ENCODE data around the gene HNRNPLL. TPM values are rescaled to one million over a fixed set of nuclear protein-coding genes. Genes with fewer than 3 reads are reported as not detected.
"Not testable (repeated sequence)": the region's sequence is repeated elsewhere in the genome, so short reads cannot be mapped to it uniquely, and the experiment has no call there.

Gene HNRNPLL
- total RNA-seq, 1 donor from 2014 or later: 51.9 TPM

DNA sequence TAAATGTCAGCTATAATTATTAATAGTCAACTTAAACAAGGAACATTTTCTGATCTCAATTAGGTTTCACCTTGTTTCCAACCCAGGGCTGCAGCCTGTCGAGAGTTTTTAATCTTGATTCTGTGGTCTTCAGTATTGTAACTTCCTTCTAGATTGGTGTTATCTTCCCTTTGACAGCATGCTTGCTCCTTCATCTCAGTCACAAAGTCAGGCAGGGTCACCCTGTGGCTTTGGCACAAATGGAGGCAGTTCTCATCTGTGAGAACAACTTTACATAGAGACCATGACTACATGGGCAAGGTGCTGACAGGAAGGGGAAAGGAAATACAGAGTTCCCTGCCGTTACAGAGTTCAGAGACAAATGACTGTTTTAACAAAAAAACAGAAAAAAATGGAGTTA lies 50.5 kb downstream of the HNRNPLL start:
- no peak for DNase-seq (ENCODE audit: low spot score)

- no peak for DNase-seq (ENCODE audit: low spot score)
Measured at GRCh38 chr2:38551746-38552145, 51.0 kb downstream of the HNRNPLL start.

DNA sequence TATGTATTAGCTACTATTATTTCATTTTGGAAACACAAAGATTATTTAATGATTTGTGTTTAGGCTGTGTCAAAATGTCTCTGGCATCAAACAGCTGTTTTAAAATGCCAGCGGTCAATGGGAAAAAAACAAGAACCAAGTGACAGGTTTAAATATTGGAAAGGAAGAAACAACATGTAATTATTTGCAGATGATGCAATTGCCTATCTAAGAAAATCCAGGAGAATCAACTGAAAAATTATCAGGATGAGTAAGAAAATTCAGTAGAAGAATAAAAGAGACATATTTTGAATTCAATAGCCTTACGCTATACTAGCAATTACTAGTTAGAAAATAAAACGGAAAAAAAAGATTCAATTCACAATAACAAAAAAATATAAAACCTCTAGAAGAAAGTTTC lies 51.6 kb downstream of the HNRNPLL start:
- no peak for DNase-seq (ENCODE audit: low spot score)

GRCh38 chr2:38549851-38550250 lies 52.9 kb downstream of the HNRNPLL start:
- DNase-seq (ENCODE audit: low spot score): no peak

- no peak for DNase-seq (ENCODE audit: low spot score)
Measured at GRCh38 chr2:38549071-38549704, 53.5 kb downstream of the HNRNPLL start.

- DNase-seq (ENCODE audit: low spot score): no peak
Measured at GRCh38 chr2:38547791-38548190, 54.9 kb downstream of the HNRNPLL start.

DNA sequence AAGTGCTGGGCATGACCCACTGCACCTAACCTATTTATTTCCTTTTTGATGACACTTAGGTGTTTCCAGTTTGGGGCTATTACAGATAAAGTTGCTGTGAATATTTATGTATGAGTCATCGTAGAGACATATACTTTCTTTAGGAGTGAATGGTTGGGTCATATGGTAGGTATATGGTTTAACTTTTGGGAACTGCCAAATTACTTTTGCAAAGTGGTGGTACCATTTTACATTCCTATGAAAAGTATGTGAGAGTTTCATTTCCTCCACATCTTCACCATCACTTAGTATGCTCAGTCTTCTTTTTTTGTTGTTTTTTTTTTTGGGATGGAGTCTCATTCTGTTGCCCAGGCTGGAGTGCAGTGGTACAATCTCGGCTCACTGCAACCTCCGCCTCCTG lies 56.1 kb downstream of the HNRNPLL start:
- no peak for DNase-seq (ENCODE audit: low spot score)

GRCh38 chr2:38546064-38546463 lies 56.7 kb downstream of the HNRNPLL start:
- no peak for DNase-seq (ENCODE audit: low spot score)

DNA sequence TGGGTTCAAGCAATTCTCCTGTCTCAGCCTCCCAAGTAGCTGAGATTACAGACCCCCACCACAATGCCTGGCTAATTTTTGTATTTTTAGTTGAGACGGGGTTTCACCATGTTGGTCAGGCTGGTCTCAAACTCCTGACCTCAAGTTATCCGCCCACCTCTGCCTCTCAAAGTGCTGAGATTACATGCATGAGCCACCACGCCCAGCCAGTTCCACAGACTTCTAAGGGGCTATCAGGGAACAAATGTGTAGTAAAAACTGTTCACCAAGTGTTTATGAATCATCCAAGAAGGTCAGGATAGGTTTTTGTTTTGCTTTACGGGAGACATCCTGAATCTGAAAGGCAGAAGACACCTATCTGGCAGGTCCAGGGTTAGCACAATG lies 60.5 kb downstream of the HNRNPLL start:
- not testable (repeated sequence) for DNase-seq (ENCODE audit: low spot score)

DNA sequence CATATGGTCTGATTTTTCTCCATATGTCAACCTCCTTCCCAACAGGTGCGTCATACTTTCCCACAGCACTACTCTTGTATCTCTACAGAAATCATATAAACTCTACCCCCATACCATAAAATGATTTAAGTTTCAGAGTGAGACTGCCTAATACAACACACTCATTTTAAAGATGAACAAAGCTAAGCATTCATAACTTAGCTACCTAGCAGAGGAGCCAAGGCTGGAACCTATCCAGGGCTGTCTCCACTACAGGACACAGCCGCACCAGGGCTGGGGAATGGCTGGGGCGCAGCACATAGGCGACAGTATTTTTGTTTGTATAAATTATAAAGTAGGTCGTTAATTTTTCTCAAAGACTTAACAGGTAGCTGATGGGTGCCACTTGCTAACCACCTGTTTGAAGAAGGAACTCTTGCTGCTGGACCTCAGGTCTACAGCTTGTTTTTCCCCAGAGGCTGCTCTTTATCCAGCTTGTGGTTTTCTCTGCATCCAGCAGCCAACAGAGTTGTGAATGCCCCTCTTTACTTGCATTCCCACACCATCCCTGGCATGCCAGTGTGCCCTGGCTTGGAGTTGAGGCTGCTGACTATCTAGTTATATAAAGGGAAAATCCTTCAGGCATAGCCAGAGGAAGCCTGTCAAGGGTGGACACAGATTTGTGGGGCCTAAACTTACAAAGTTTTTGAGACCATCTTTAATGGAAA lies 62.0 kb downstream of the HNRNPLL start:
- DNase-seq (ENCODE audit: low spot score): no peak

- no peak for DNase-seq (ENCODE audit: low spot score)
Measured at GRCh38 chr2:38539086-38539485, 63.6 kb downstream of the HNRNPLL start.

GRCh38 chr2:38537937-38538525 lies 64.7 kb downstream of the HNRNPLL start:
- no peak for DNase-seq (ENCODE audit: low spot score)

GRCh38 chr2:38537296-38537695 lies 65.4 kb downstream of the HNRNPLL start:
- DNase-seq (ENCODE audit: low spot score): not testable (repeated sequence)

DNA sequence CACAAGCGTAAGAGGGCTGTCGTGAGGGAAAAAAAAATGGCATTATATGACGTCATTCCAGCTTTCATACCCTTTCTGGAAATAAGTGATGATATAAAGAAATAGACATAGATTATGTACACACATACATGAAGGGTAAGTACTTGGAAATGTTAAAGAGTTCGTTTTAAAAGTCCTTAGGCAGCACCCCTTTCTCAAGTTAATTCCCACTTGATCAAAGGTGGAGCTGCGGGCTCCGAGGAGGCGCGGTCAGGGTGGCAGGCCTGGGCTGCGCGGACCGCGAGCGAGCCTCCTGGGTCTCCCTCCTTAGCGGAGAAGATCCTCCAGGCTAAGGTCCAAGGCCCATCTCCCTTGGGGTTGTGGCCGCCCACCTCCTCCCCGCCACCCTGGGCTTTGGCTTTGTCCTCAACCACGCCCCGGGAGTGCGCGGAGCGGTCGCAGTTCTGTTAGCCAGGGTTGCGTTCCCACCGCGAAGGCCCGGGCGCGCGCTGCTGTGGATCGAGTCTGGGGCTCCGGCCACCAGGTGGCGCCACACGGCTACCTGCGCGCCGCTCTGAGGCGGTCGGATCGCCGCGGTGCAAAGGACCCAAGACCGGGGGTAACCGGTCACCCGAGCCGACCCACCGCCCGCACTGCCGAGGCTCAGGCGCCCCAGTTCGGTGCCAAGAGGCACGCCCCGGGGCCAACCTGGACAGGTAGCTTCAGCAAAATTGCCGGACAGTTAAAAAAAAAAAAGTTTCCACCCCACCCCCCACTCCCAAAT lies 66.8 kb downstream of the HNRNPLL start:
- peak; percentile 80 for DNase-seq (ENCODE audit: low spot score)

- DNase-seq (ENCODE audit: low spot score): no peak
Measured at GRCh38 chr2:38535404-38535743, 67.4 kb downstream of the HNRNPLL start.

GRCh38 chr2:38534746-38535403 lies 67.9 kb downstream of the HNRNPLL start:
- no peak for DNase-seq (ENCODE audit: low spot score)

- DNase-seq (ENCODE audit: low spot score): no peak
Measured at GRCh38 chr2:38533757-38534545, 68.8 kb downstream of the HNRNPLL start.

- DNase-seq (ENCODE audit: low spot score): no peak
Measured at GRCh38 chr2:38533180-38533579, 69.5 kb downstream of the HNRNPLL start.

- no peak for DNase-seq (ENCODE audit: low spot score)
Measured at GRCh38 chr2:38532366-38532765, 70.4 kb downstream of the HNRNPLL start.

- DNase-seq (ENCODE audit: low spot score): no peak
Measured at GRCh38 chr2:38529208-38529607, 73.5 kb downstream of the HNRNPLL start.

DNA sequence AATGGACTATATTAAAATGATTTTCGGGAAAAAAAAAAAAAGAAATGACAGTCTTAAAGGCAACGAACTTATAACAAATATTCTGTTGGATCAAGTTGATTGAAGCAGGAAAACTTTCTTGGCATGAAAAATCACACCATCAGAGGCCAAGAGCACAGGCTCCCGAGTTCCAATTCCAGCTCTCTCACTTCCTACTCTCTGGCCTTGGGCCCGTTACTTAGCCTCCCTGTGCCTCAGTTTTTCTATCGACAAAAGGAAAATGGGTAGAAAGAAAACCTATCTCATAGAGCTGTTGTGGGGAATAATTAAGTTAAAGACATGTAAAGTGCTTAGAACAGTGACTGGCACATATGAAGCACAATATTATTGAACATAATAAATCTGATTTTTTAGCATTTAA lies 74.2 kb downstream of the HNRNPLL start:
- DNase-seq (ENCODE audit: low spot score): no peak

Data from mucosa of gallbladder (tissue), 1 donor.